Renal pelvis (tissue), 4 donors: ENCODE results near the gene SMC1A. TPM values are rescaled to one million over a fixed set of nuclear protein-coding genes. Genes with fewer than 3 reads are reported as not detected.
"Not testable (repeated sequence)": the region's sequence is repeated elsewhere in the genome, so short reads cannot be mapped to it uniquely, and the experiment has no call there.

Source experiments
- DNase-seq: peaks from one replicate; pipeline ENCODE4 v3.0.0-alpha.2; 2013
- polyA plus RNA-seq, 3 donors: library from polyadenylated mRNA; unstranded; fragments of 120-200 nt; gene quantifications; one replicate each; pipeline ENCODE4 v1.2.1, GENCODE V29; 2013; ENCODE audit not compliant: insufficient read length in 3 of 3

Gene SMC1A
- polyA plus RNA-seq, 3 donors = 108 to 134 (median 115) TPM

- no peak for DNase-seq
These were observed 7.3 kb upstream of the SMC1A start for GRCh38 chrX:53429755-53430154.

- DNase-seq = no peak
These were observed 430 bp upstream of the SMC1A start, which contains the start of gene RIBC1 for GRCh38 chrX:53422861-53423306. RIBC1 (plus strand) TSS chrX:53422873; CDS start chrX:53426277, 3,404 bp downstream.

GRCh38 chrX:53421772-53422085 lies 725 bp downstream of the SMC1A start:
- no peak for DNase-seq

- DNase-seq = no peak
These were observed 1.3 kb downstream of the SMC1A start for GRCh38 chrX:53421125-53421524.

- not testable (repeated sequence) for DNase-seq
These were observed 2.1 kb downstream of the SMC1A start for GRCh38 chrX:53420351-53420750.

GRCh38 chrX:53412446-53412845 lies 10.0 kb downstream of the SMC1A start:
- no peak for DNase-seq

- DNase-seq = no peak
These were observed 18.9 kb downstream of the SMC1A start for GRCh38 chrX:53403535-53403934.

GRCh38 chrX:53398216-53398615 lies 24.2 kb downstream of the SMC1A start:
- DNase-seq = no peak

GRCh38 chrX:53395605-53396298 lies 26.7 kb downstream of the SMC1A start:
- no peak for DNase-seq

- no peak for DNase-seq
These were observed 38.9 kb downstream of the SMC1A start for GRCh38 chrX:53383376-53384076.

GRCh38 chrX:53379747-53380146 lies 42.7 kb downstream of the SMC1A start:
- no peak for DNase-seq

- no peak for DNase-seq
These were observed 43.3 kb downstream of the SMC1A start for GRCh38 chrX:53379008-53379710.

GRCh38 chrX:53377464-53377863 lies 45.0 kb downstream of the SMC1A start:
- DNase-seq = no peak

- DNase-seq = no peak
These were observed 45.6 kb downstream of the SMC1A start for GRCh38 chrX:53376888-53377287.

GRCh38 chrX:53374923-53375322 lies 47.5 kb downstream of the SMC1A start:
- DNase-seq = no peak

- no peak for DNase-seq
These were observed 48.1 kb downstream of the SMC1A start for GRCh38 chrX:53374222-53374820.

- no peak for DNase-seq
These were observed 49.1 kb downstream of the SMC1A start for GRCh38 chrX:53373307-53373706.

- not testable (repeated sequence) for DNase-seq
These were observed 56.0 kb downstream of the SMC1A start for GRCh38 chrX:53366454-53366853.

- no peak for DNase-seq
These were observed 60.0 kb downstream of the SMC1A start for GRCh38 chrX:53362449-53362848.

GRCh38 chrX:53357799-53358530 lies 64.5 kb downstream of the SMC1A start:
- peak; percentile 47 for DNase-seq

- no peak for DNase-seq
These were observed 66.3 kb downstream of the SMC1A start for GRCh38 chrX:53356186-53356585.

GRCh38 chrX:53354669-53355068 lies 67.8 kb downstream of the SMC1A start:
- DNase-seq = no peak
